HEK293T (cell line): ENCODE data around the gene MINDY2.

Source experiments
- ARNT ChIP-seq: fragments of 450-650 bp; IDR thresholded peaks from 2 replicates; pipeline ENCODE4 v1.6.1; 2017; ENCODE audit warnings: mild to moderate bottlenecking
- BHLHE40 ChIP-seq: fragments of 450-650 bp; IDR thresholded peaks from 2 replicates; pipeline ENCODE4 v1.6.1; 2016; ENCODE audit warnings: mild to moderate bottlenecking, moderate library complexity, borderline replicate concordance
- CTBP1 ChIP-seq: fragments of 450-650 bp; IDR thresholded peaks from 2 replicates; pipeline ENCODE4 v1.6.1; 2016; ENCODE audit warnings: borderline replicate concordance
- FOXA1 ChIP-seq: fragments of 450-650 bp; IDR thresholded peaks from 2 replicates; pipeline ENCODE4 v1.6.1; 2016; ENCODE audit warnings: mild to moderate bottlenecking
- FOXM1 ChIP-seq: fragments of 450-650 bp; IDR thresholded peaks from 2 replicates; pipeline ENCODE4 v1.6.1; 2017; ENCODE audit warnings: mild to moderate bottlenecking, borderline replicate concordance
- HDGF ChIP-seq: fragments of 450-650 bp; IDR thresholded peaks from 2 replicates; pipeline ENCODE4 v1.6.1; 2017; ENCODE audit warnings: antibody characterized with exemption, borderline replicate concordance
- L3MBTL2 ChIP-seq: fragments of 450-650 bp; conservative IDR thresholded peaks from 2 replicates; pipeline ENCODE4 v1.6.1; 2016; ENCODE audit warnings: mild to moderate bottlenecking
- NFRKB ChIP-seq: fragments of 450-650 bp; IDR thresholded peaks from 2 replicates; pipeline ENCODE4 v1.6.1; 2016; ENCODE audit warnings: mild to moderate bottlenecking, moderate library complexity
- SP1 ChIP-seq: fragments of 450-650 bp; IDR thresholded peaks from 2 replicates; pipeline ENCODE4 v1.6.1; 2017
- SUZ12 ChIP-seq: fragments of 450-650 bp; IDR thresholded peaks from 2 replicates; pipeline ENCODE4 v1.6.1; 2016; ENCODE audit warnings: mild to moderate bottlenecking
- TARDBP ChIP-seq: fragments of 450-650 bp; IDR thresholded peaks from 2 replicates; pipeline ENCODE4 v1.6.1; 2016
- ZNF384 ChIP-seq: fragments of 450-650 bp; IDR thresholded peaks from 2 replicates; pipeline ENCODE4 v1.6.1; 2016
- TF ChIP-seq, protein P1 (sequence below): fragments of 450-650 bp; IDR thresholded peaks from 2 replicates; pipeline ENCODE4 v1.6.1; 2016

- TF ChIP-seq SUZ12: no peak
- TF ChIP-seq, protein P1, sequence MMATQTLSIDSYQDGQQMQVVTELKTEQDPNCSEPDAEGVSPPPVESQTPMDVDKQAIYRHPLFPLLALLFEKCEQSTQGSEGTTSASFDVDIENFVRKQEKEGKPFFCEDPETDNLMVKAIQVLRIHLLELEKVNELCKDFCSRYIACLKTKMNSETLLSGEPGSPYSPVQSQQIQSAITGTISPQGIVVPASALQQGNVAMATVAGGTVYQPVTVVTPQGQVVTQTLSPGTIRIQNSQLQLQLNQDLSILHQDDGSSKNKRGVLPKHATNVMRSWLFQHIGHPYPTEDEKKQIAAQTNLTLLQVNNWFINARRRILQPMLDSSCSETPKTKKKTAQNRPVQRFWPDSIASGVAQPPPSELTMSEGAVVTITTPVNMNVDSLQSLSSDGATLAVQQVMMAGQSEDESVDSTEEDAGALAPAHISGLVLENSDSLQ: no peak
- TF ChIP-seq SP1: no peak
- TF ChIP-seq BHLHE40: no peak
- TF ChIP-seq FOXA1: no peak
- TF ChIP-seq NFRKB: no peak
- no peak for TF ChIP-seq CTBP1
- TF ChIP-seq ZNF384: no peak
- no peak for TF ChIP-seq TARDBP
- TF ChIP-seq ARNT: no peak
- no peak for TF ChIP-seq FOXM1
- no peak for TF ChIP-seq HDGF
- no peak for TF ChIP-seq L3MBTL2
These were observed 139.4 kb downstream of the MINDY2 start for GRCh38 chr15:58910456-58910855.
